ENCODE results near the gene MACROD2.
"Not testable (repeated sequence)": the region's sequence is repeated elsewhere in the genome, so short reads cannot be mapped to it uniquely, and the experiment has no call there.

Gene MACROD2

DNA sequence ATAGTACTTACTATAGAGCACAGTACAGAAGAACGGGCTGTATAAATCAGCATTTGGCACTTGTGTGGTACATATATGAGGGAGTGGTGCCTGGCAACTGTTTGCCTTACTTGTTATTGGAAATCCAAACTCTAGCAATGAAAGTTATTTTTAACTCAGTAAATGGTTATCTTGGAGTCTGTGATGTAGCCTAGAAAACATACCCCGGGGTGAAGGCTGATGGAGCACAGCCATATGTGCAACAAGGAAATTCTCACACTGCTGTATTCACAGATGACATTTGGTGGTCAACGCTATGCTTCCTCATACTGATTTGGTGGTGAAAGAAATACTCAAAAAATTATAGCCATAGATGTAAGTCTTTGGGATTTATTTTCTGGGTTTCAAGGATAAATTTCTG lies 1149.6 kb downstream of the MACROD2 start:
- no peak for DNase-seq

DNA sequence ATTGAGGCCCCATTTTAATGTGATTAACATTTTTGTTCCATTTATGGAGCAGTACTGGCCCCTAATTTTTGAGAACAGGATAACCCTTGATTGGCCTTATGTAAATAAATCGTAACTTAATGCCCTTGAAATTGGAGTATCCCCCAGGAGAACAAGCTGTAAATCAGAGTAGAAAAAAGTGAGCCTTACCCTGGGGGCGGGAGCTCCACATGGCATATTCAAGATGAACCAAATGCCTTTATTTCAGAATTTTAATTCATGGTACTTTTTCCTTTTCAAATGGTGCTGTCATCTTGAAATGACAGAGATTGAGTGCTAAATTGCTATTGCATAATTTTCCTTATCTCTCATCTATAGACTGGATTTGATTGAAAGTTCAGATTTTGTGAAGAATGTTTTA lies 1151.6 kb downstream of the MACROD2 start:
- no peak for DNase-seq

DNA sequence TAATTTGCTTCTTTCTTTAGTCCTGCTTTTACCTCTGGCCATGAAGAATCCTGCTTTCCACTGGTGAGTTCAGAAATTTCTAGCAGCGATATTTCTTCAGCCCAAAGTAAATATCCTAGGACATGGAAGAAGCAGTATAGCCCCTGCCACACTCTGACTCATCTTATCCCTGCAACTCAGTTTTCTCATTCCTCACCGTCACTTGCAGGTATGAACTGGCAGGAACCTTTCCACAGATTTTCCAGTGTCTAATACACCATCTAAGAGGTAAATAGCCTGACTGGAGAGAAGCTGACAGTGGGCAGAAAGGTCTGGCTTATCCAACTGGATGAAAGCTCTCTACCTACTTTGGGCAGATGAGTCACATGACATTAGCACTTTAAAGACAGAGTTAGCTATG lies 1158.8 kb downstream of the MACROD2 start:
- no peak for DNase-seq

DNA sequence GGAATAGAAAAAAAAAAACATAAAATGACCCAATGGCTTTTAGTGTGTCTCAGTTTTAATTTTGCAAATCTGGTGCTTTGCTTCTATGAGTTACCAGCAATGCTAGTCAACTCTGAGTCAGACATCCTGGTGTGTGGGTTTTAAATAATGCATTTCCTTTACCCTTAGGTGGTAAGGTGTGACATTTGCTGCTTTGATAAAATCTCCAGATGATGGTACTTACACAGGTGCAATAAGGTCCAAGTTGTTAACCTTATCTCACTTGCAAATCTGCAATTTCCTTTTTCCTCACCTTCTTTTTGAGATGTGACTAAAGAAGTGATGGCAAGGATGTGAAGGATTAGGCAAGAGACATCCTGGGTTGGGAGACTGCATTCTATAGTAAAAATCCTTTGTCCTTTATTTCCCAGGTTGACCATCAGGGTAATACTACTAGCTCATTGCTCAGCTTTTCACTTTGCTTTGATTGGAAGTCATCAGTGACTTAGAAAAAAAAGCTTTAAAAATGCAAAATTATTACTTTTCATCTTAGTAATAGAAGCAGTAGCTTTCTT lies 1160.6 kb downstream of the MACROD2 start:
- DNase-seq: no peak

DNA sequence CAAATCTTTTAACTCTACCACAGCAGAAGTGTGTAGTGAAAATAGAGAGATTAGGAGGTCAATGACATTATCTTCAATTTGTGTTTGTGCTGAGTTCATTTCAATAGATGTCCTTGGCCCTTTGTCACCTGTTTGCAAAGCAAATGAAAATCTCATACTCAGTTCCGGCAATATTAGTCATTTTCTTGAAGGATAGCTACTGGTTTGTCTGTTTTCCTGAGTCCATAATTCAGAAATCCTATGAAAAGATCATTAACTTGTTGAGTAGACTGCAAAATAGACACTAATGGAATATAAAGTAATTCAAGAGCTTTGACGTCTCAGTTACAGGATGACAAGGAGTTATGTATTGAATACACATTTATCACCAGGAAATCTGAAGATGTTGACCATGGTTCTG lies 1163.2 kb downstream of the MACROD2 start:
- no peak for DNase-seq

DNA sequence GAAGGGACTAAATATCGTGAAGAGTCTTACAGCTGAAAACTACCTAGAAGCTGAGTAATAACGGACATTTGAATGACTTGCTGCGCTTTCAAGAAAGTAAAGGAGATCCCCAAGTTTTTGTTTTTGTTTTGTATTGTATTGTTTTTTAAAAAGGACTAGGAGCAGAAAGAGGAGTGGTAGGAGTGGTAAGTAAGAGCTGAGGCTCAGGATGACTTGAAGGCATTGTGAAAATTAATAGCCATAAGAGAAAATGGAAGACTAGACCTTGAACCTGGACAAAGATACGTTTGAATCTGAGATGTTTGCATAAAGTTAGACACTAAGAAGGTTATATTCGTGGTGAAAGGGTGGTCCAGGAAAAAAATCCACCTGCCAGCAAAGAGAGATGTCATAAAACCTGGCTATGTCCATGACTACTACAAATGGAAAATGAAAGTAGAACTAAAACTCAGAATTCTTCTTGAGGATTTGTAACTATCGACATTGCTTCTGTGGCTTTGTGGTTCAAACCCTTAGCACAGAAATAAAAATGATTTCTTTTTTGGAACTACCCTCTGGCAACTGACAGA lies 1166.8 kb downstream of the MACROD2 start:
- no peak for DNase-seq

DNA sequence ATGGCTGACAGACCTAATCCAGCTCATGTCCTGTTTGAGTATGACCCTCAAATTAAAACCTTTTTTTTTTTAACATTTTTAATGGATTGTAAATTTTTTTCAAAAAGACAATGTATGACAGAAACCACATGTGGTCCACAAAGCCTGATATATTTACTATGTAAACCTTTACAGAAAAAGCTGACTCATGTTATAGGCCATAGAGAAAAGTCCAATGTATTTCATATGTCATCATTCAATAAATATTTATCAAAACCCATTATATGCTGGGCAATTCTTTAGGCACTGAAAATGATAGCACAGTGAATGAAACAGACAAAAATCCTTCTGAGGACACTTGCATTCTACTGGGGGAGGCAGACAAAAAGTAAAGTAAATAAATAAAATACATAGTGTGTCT lies 1168.3 kb downstream of the MACROD2 start:
- DNase-seq: no peak

GRCh38 chr20:15164726-15165125 lies 1169.4 kb downstream of the MACROD2 start:
- no peak for DNase-seq

DNA sequence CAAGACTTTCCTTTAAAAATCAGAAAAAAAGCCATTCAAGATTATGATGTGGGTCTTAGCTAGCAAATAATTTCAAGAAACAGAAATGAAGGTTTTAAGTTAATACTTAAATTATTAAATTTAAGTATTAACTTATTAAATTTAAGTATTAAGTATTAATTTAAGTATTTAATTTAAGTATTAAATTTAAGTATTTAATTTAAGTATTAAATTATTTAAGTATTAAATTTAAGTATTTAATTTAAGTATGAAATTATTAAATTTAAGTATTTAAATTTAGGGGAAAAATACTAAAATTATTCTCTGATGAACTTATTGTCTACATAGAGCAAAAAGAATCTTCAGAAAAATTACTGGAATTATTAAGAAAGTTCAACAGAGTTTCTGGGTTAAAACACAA lies 1171.4 kb downstream of the MACROD2 start:
- no peak for DNase-seq

- DNase-seq: no peak
These were observed 1175.7 kb downstream of the MACROD2 start for GRCh38 chr20:15171016-15171415.

DNA sequence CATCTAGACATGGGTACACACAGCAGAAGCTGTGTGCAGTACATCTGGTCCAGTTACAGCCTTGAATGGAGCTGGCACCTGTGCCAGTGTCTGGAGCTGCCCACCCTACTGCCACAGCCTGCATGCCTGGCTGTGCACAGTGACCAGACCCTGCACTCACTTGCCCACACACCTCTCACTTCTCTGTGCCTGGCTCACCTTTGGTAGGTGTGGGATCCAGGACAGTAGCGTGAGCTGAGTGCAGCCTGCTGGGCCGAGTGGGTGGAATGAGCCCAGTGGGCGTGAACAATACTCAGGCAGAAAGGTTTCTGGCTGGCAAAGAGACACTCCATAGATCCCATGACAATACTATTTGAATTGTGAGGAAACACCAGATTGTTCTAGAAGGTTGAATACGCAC lies 1181.6 kb downstream of the MACROD2 start:
- DNase-seq: no peak

DNA sequence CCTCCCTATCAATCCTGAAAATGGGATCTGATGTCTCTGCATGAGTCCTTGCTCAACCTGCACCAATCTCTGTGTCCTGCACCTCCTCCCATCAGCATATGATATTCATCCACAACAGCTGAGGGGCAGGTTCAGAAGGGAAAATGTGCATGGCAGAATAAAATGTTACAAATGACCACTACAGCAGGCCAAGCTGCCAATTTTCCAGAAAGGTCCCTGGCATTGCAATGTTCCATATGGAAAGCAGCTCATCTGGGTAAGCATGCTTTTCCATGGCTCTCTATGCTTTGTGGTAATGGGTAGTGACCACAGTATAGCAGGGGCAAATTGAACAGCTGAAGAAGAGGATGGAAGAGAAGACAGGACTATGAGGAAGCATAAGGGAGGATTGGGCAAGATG lies 1183.3 kb downstream of the MACROD2 start:
- no peak for DNase-seq

GRCh38 chr20:15179381-15179780 lies 1184.1 kb downstream of the MACROD2 start:
- DNase-seq: no peak

DNA sequence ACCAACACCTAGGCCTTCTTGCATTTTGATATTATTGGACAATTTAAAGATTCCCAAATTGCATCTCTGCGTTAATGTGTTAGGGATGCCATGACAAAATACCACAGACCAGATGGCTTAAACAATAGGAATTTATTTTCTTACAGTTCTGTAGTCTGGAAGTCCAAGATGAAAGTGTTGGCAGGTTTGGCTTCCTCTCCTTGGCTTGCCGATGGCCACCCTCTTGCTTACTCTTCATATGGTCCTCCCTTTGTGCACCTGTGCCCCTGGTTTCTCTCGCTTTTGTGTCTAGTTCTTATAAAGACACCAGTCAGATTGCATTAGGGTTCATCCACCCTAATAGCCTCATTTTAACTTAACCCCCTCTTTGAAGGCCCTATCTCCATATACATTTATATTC lies 1184.5 kb downstream of the MACROD2 start:
- DNase-seq: no peak

DNA sequence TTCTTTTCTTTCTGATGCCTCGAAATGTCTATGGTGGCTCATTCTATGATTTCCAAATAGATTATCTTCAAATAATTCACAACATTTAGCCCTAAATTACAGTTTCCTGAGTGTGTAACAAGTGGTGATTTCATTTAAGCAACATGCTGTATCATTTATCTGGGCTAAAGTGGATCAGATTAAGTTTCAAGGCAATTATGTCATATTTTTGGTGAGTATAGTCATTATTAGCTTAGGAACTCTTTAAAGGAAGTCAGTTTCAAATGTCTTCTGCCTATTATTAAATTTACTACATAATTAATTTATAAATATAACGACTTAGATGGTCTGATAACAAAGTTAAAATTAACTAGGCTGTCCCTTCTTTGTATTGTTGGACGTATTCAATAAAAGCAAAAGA lies 1190.0 kb downstream of the MACROD2 start:
- no peak for DNase-seq

DNA sequence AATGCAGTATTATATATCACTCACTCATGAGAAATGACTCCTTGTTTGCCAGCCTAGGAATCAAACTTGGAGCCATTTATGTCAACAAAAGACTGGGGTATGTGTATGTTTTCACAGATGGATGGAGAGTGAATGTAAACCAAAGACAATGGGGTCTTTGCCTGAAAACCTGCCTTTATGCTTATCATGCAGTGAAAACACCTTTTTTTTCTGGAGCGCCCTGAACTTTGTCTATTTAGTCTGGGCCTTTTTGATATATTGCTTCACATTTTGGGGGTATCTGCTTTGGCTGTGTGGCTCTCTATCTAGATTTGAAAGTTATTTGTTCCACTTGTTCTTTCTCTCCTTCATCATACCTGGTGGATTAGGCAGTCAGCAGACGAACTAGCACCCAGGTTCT lies 1190.6 kb downstream of the MACROD2 start:
- no peak for DNase-seq

GRCh38 chr20:15187612-15188011 lies 1192.3 kb downstream of the MACROD2 start:
- no peak for DNase-seq

DNA sequence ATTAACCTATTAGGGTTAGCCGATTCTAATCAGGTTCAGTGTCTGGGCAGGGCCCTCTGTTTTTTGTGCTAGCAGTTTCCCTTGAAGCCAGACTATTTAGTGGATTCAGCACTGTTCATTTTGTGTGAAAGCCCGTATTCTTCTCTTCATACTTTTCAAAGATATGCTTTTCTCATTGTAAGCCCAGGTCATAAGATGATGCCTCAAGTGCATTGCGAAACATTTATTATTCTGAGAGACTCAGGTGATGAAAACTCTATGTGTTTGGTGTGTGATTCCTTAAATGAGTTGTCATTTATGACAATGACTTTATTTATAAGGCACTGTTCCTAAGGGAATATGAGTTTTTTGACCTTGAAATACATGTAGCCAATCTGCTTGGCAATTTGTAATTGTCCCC lies 1193.1 kb downstream of the MACROD2 start:
- DNase-seq: no peak

- DNase-seq: no peak
These were observed 1195.9 kb downstream of the MACROD2 start for GRCh38 chr20:15191082-15191723.

DNA sequence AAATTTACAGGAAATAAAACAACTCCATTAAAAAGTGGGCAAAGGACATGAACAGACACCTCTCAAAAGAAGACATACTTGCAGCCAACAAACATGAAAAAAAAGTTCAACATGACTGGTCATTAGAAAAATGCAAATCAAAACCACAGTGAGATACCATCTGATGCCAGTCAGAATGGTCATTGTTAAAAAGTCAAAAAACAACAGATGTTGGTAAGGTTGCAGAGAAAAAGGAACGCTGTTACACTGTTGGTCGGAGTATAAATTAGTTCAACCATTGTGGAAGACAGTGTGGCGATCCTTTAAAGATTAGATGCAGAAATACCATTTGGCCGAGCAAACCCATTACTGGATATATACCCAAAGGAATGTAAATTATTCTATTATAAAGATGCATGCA lies 1200.1 kb downstream of the MACROD2 start:
- no peak for DNase-seq

DNA sequence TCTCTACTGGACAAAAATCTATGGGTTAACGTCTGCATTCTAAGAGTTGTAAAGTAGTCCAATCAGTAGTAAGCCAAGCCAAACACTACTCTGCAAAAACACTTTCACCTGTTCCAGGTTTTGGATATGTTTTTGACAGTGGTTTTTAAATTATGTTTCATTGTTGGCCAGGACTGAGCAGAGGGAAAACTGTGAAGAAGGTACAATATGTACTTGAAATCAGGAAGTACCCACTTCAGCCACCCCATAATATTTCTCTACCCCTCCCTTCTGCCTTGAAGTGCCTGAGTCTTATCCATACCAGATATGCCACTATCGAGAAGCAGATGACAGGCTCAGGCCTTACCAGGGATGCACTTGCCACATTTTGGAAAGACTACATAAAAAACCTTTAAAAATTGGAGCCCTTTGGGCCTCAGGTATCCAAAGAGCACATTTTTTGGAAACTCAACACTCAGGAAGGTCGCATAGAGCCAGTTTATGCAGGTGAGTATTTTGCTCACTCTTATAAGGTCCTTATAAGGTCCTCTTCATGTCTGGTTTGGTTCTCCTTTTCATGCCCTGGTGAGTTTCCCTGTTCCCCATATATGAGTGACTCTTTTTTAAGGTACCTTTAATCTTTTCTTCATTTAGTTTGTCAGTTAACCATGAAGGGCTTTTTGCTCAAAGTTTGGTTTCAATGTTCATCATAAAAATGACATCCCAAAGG lies 1201.4 kb downstream of the MACROD2 start:
- no peak for DNase-seq

DNA sequence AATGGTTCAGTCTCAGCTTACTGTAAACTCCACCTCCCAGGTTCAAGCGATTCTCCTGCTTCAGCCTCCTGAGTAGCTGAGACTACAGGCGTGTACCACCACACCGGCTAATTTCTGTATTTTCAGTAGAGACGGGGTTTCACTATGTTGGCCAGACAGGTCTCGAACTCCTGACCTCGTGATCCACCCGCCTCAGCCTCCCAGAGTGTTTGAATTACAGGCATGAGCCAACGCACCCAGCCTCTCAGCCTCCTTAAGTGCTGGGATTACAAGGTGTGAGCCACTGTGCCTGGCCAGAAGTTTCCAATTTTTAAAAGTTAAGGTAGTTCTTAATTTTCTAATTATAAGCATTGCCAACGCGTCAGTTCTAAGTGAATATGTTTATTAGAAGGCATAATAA lies 1202.7 kb downstream of the MACROD2 start:
- not testable (repeated sequence) for DNase-seq

DNA sequence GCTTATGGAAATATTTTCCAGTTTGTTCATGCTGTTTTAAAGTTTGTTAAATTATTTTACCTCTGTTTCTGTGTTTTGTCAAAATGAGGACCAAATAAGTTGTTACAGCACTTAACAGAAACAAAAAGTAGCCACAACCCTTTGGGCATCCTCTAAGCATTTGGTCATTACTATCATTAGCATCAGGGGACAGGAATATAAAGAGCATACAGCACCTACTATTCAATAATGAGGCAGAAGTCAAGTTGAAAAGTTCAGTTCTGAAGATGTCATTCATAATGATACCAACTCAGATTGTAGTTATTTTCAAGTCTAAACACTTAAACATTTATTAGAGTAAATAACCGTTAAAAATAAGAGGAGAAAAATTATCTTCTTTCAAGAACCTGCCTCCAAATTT lies 1204.4 kb downstream of the MACROD2 start:
- DNase-seq: no peak

- DNase-seq: no peak
These were observed 1204.8 kb downstream of the MACROD2 start for GRCh38 chr20:15200147-15200565.

Measured in activated CD4-positive, alpha-beta T cell treated with anti-CD3 and anti-CD28 coated beads for 1 hour (primary cell).